ENCODE data around the gene COL24A1.

- TF ChIP-seq POLR2AphosphoS5 (IDR thresholded peaks at IDR 0.05; ENCODE audit: low read depth, low read length) (no peak), TCF7L2 (IDR thresholded peaks at IDR 0.05; ENCODE audit: low read depth, low read length) (no peak), CTCF (IDR thresholded peaks at IDR 0.05) (no peak)
Observed at GRCh38 chr1:85888921-85889320, 267.7 kb downstream of the COL24A1 start.

Data from Panc1 (cell line).